ENCODE data around the gene LY6G6D. TPM values are rescaled to one million over a fixed set of nuclear protein-coding genes. Genes with fewer than 3 reads are reported as not detected.

Gene LY6G6D
- total RNA-seq, 1 donor from 2014 or later: not detected

DNA sequence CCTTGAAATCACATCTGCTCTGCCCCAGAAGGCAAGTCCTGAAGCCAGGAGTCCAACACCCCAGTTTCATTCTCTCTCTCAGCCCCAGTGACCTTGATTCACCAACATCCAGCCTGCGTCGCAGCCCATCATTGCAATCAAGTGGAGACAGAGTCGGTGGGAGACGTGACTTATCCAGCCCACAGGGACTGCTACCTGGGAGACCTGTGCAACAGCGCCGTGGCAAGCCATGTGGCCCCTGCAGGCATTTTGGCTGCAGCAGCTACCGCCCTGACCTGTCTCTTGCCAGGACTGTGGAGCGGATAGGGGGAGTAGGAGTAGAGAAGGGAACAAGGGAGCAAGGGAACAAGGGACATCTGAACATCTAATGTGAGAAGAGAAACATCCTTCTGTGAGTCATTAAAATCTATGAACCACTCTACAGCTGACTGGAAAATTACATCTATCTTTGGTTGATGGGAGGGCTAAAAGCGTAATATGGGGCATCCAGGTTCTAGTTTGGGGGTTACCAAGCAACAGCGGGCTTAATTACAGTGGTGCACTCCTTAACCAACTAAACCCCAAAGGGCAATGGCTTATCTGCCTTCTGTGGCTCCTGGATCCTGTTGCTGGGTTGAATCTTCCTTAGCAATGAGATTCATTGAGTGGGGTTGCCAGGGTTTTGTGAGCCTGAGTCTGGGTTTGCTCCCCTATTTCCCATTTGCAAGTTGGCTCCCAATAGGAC lies 2.5 kb downstream of the LY6G6D start:
- Histone ChIP-seq H3K27me3 (ENCODE audit: control insufficient read depth in 3 of 3, insufficient read depth in 3 of 3, low read length in 3 of 3) (no peaks in the 10 kb centered on the region), H3K36me3 (ENCODE audit: control insufficient read depth in 3 of 3, insufficient read depth in 3 of 3, low read length in 3 of 3) (no peaks in the 10 kb centered on the region), H3K4me3 (ENCODE audit: low read length in 3 of 3) (no peak overlapping the region), H3K9ac (ENCODE audit: low read depth in 1 of 3, low read length in 3 of 3) (no peak overlapping the region), H3K9me3 (ENCODE audit: control insufficient read depth in 3 of 3, low read length in 3 of 3) (no peaks in the 10 kb centered on the region), H3K27ac (ENCODE audit: low read depth, low read length) (no peak overlapping the region), H3K4me1 (ENCODE audit: control insufficient read depth in 3 of 3, insufficient read depth in 3 of 3, low read length in 3 of 3) (peaks cover 0 to 5% (median 0%) of the 10 kb centered on the region in 3 donors)

- no peaks in the 10 kb centered on the region for H3K9me3 ChIP-seq (ENCODE audit: control insufficient read depth in 3 of 3, low read length in 3 of 3)
- no peak overlapping the region for H3K27ac ChIP-seq (ENCODE audit: low read depth, low read length)
- no peaks in the 10 kb centered on the region for H3K27me3 ChIP-seq (ENCODE audit: control insufficient read depth in 3 of 3, insufficient read depth in 3 of 3, low read length in 3 of 3)
- H3K4me3 ChIP-seq (ENCODE audit: low read length in 3 of 3): no peak overlapping the region
- peaks cover 0 to 5% (median 0%) of the 10 kb centered on the region in 3 donors for H3K4me1 ChIP-seq (ENCODE audit: control insufficient read depth in 3 of 3, insufficient read depth in 3 of 3, low read length in 3 of 3)
- H3K9ac ChIP-seq (ENCODE audit: low read depth in 1 of 3, low read length in 3 of 3): no peak overlapping the region
- no peaks in the 10 kb centered on the region for H3K36me3 ChIP-seq (ENCODE audit: control insufficient read depth in 3 of 3, insufficient read depth in 3 of 3, low read length in 3 of 3)
Observed at GRCh38 chr6:31718265-31718664, 3.1 kb downstream of the LY6G6D start.

- Histone ChIP-seq H3K27me3 (ENCODE audit: control insufficient read depth in 3 of 3, insufficient read depth in 3 of 3, low read length in 3 of 3) (no peaks in the 10 kb centered on the region), H3K36me3 (ENCODE audit: control insufficient read depth in 3 of 3, insufficient read depth in 3 of 3, low read length in 3 of 3) (no peaks in the 10 kb centered on the region), H3K9me3 (ENCODE audit: control insufficient read depth in 3 of 3, low read length in 3 of 3) (no peaks in the 10 kb centered on the region), H3K4me3 (ENCODE audit: low read length in 3 of 3) (no peak overlapping the region), H3K27ac (ENCODE audit: low read depth, low read length) (no peak overlapping the region), H3K4me1 (ENCODE audit: control insufficient read depth in 3 of 3, insufficient read depth in 3 of 3, low read length in 3 of 3) (peaks cover 0 to 5% (median 0%) of the 10 kb centered on the region in 3 donors), H3K9ac (ENCODE audit: low read depth in 1 of 3, low read length in 3 of 3) (no peak overlapping the region)
Observed at GRCh38 chr6:31719001-31719400, 3.9 kb downstream of the LY6G6D start.

GRCh38 chr6:31720196-31720770 lies 5.1 kb downstream of the LY6G6D start:
- H3K4me3 ChIP-seq (ENCODE audit: low read length in 3 of 3): no peak overlapping the region
- no peak overlapping the region for H3K9ac ChIP-seq (ENCODE audit: low read depth in 1 of 3, low read length in 3 of 3)
- H3K9me3 ChIP-seq (ENCODE audit: control insufficient read depth in 3 of 3, low read length in 3 of 3): no peaks in the 10 kb centered on the region
- peaks cover 0 to under 1% (median 0%) of the 10 kb centered on the region in 3 donors for H3K4me1 ChIP-seq (ENCODE audit: control insufficient read depth in 3 of 3, insufficient read depth in 3 of 3, low read length in 3 of 3)
- no peaks in the 10 kb centered on the region for H3K36me3 ChIP-seq (ENCODE audit: control insufficient read depth in 3 of 3, insufficient read depth in 3 of 3, low read length in 3 of 3)
- no peak overlapping the region for H3K27ac ChIP-seq (ENCODE audit: low read depth, low read length)
- no peaks in the 10 kb centered on the region for H3K27me3 ChIP-seq (ENCODE audit: control insufficient read depth in 3 of 3, insufficient read depth in 3 of 3, low read length in 3 of 3)

GRCh38 chr6:31721351-31722020 lies 6.3 kb downstream of the LY6G6D start, which contains the start of gene LY6G6C:
TSS of gene LY6G6C (minus strand) at chr6:31721746. CDS start at chr6:31721679, 67 bp downstream.
- Histone ChIP-seq H3K9ac (ENCODE audit: low read depth in 1 of 3, low read length in 3 of 3) (no peak within 1 kb of the TSS), H3K9me3 (ENCODE audit: control insufficient read depth in 3 of 3, low read length in 3 of 3) (no peaks in the 10 kb centered on the region), H3K36me3 (ENCODE audit: control insufficient read depth in 3 of 3, insufficient read depth in 3 of 3, low read length in 3 of 3) (peaks cover 2 to 7% (median 6%) of the 10 kb centered on the region in 3 donors), H3K27me3 (ENCODE audit: control insufficient read depth in 3 of 3, insufficient read depth in 3 of 3, low read length in 3 of 3) (no peaks in the 10 kb centered on the region), H3K27ac (ENCODE audit: low read depth, low read length) (no peak within 1 kb of the TSS), H3K4me1 (ENCODE audit: control insufficient read depth in 3 of 3, insufficient read depth in 3 of 3, low read length in 3 of 3) (no peaks in the 10 kb centered on the region), H3K4me3 (ENCODE audit: low read length in 3 of 3) (no peak within 1 kb of the TSS)

DNA sequence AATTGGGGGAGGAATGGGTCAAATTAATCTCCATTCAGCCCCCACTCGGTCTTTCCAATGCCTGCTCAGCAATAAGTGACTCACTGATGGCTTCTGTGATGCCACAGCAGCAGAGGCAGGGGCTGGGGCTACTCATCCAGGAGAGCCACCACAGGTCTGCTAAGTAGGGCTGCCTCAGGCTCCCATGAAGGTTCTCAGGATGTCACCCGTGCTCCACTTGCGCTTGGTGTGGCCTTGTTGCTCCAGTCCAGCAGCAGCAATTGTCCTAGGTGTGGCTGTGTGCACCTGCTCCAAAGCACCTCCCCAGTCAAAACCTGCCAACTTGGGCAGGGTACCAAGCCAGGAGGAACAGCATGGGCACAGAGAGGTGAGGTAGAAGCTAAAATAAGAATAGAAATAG lies 7.0 kb downstream of the LY6G6D start:
- no peaks in the 10 kb centered on the region for H3K9me3 ChIP-seq (ENCODE audit: control insufficient read depth in 3 of 3, low read length in 3 of 3)
- no peak overlapping the region for H3K27ac ChIP-seq (ENCODE audit: low read depth, low read length)
- H3K27me3 ChIP-seq (ENCODE audit: control insufficient read depth in 3 of 3, insufficient read depth in 3 of 3, low read length in 3 of 3): no peaks in the 10 kb centered on the region
- H3K9ac ChIP-seq (ENCODE audit: low read depth in 1 of 3, low read length in 3 of 3): no peak overlapping the region
- no peak overlapping the region for H3K4me3 ChIP-seq (ENCODE audit: low read length in 3 of 3)
- no peaks in the 10 kb centered on the region for H3K4me1 ChIP-seq (ENCODE audit: control insufficient read depth in 3 of 3, insufficient read depth in 3 of 3, low read length in 3 of 3)
- peaks cover 6 to 13% (median 9%) of the 10 kb centered on the region in 3 donors for H3K36me3 ChIP-seq (ENCODE audit: control insufficient read depth in 3 of 3, insufficient read depth in 3 of 3, low read length in 3 of 3)

- H3K4me1 ChIP-seq (ENCODE audit: control insufficient read depth in 3 of 3, insufficient read depth in 3 of 3, low read length in 3 of 3): peaks cover under 1 to 4% (median 4%) of the 10 kb centered on the region in 3 donors
- no peak within 1 kb of the TSS for H3K27ac ChIP-seq (ENCODE audit: low read depth, low read length)
- H3K4me3 ChIP-seq (ENCODE audit: low read length in 3 of 3): no peak within 1 kb of the TSS
- no peaks in the 10 kb centered on the region for H3K27me3 ChIP-seq (ENCODE audit: control insufficient read depth in 3 of 3, insufficient read depth in 3 of 3, low read length in 3 of 3)
- no peaks in the 10 kb centered on the region for H3K9me3 ChIP-seq (ENCODE audit: control insufficient read depth in 3 of 3, low read length in 3 of 3)
- peaks cover 9 to 15% (median 10%) of the 10 kb centered on the region in 3 donors for H3K36me3 ChIP-seq (ENCODE audit: control insufficient read depth in 3 of 3, insufficient read depth in 3 of 3, low read length in 3 of 3)
- no peak within 1 kb of the TSS for H3K9ac ChIP-seq (ENCODE audit: low read depth in 1 of 3, low read length in 3 of 3)
Observed at GRCh38 chr6:31723245-31723979, 8.3 kb downstream of the LY6G6D start, which contains the start of gene MPIG6B. TSS of gene MPIG6B (plus strand) at chr6:31723373. CDS start at chr6:31723384, 11 bp downstream.

DNA sequence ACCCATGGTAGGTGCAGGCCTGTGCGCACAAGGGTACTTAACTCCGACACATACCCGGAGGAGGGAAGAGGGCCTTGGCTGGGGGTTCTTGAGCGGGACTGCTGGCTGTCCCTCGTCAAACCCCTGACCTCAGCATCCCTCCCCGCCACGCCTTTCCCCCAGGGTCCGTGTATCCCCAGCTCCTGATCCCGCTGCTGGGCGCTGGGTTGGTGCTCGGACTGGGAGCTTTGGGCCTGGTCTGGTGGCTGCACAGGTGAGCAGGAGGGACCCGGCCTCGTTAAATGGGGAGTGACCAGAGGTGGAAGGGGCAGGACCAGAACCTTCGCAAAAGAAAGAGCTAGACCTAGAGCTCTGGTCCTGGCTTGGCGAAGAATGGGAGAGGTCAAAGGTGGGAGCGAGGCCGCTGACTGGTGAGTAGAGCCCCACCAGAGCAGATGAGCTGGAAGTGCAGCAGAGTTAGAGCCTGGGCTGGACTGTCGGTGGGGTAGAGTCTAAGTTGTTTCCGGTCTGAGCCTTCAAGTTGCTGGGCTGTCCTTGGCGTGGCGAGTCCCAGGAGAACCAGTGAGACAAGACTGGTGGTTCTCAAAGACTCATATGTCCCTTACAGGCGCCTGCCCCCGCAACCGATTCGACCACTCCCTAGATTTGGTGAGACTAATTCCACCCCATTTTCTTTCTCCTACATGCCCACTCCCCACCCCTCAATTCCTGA lies 9.0 kb downstream of the LY6G6D start:
- Histone ChIP-seq H3K9ac (ENCODE audit: low read depth in 1 of 3, low read length in 3 of 3) (no peak overlapping the region), H3K4me1 (ENCODE audit: control insufficient read depth in 3 of 3, insufficient read depth in 3 of 3, low read length in 3 of 3) (peaks cover 8 to 11% (median 11%) of the 10 kb centered on the region in 3 donors), H3K27me3 (ENCODE audit: control insufficient read depth in 3 of 3, insufficient read depth in 3 of 3, low read length in 3 of 3) (no peaks in the 10 kb centered on the region), H3K27ac (ENCODE audit: low read depth, low read length) (no peak overlapping the region), H3K36me3 (ENCODE audit: control insufficient read depth in 3 of 3, insufficient read depth in 3 of 3, low read length in 3 of 3) (peaks cover 9 to 15% (median 10%) of the 10 kb centered on the region in 3 donors), H3K4me3 (ENCODE audit: low read length in 3 of 3) (no peak overlapping the region), H3K9me3 (ENCODE audit: control insufficient read depth in 3 of 3, low read length in 3 of 3) (no peaks in the 10 kb centered on the region)
